Kidney epithelial cell (primary cell): ENCODE data around the gene EML1. TPM values are rescaled to one million over a fixed set of nuclear protein-coding genes. Genes with fewer than 3 reads are reported as not detected.

ENCODE experiments used
- DNase-seq: peaks from one replicate; pipeline ENCODE4 v3.0.0-alpha.2; 2010; ENCODE audit warnings: low read depth
- H3K27me3 ChIP-seq: 2 replicates; pipeline ENCODE4 v1.6.0; 2011; ENCODE audit warnings: low read length; ENCODE audit not compliant: control insufficient read depth, insufficient read depth
- H3K36me3 ChIP-seq: 2 replicates; pipeline ENCODE4 v1.5.1; 2011; ENCODE audit warnings: low read length; ENCODE audit not compliant: control insufficient read depth, insufficient read depth
- H3K4me3 ChIP-seq: 2 replicates; pipeline ENCODE4 v1.5.1; 2011; ENCODE audit warnings: low read depth, mild to moderate bottlenecking, control low read depth, low read length
- total RNA-seq: library from RNA; depleted of rRNA; stranded (reverse); fragments of >200 nt; gene quantifications from 2 replicates; pipeline ENCODE4 v1.2.3, GENCODE V29; 2015
- TF ChIP-seq, protein P1 (sequence below): IDR thresholded peaks from 2 replicates; pipeline ENCODE4 v1.5.1; 2011; ENCODE audit warnings: mild to moderate bottlenecking, moderate library complexity, low read length, control low read depth, inconsistent platforms; ENCODE audit not compliant: insufficient read depth, poor library complexity, severe bottlenecking

The EML1 gene
- total RNA-seq, 1 donor from 2014 or later = 11.6 TPM

DNA sequence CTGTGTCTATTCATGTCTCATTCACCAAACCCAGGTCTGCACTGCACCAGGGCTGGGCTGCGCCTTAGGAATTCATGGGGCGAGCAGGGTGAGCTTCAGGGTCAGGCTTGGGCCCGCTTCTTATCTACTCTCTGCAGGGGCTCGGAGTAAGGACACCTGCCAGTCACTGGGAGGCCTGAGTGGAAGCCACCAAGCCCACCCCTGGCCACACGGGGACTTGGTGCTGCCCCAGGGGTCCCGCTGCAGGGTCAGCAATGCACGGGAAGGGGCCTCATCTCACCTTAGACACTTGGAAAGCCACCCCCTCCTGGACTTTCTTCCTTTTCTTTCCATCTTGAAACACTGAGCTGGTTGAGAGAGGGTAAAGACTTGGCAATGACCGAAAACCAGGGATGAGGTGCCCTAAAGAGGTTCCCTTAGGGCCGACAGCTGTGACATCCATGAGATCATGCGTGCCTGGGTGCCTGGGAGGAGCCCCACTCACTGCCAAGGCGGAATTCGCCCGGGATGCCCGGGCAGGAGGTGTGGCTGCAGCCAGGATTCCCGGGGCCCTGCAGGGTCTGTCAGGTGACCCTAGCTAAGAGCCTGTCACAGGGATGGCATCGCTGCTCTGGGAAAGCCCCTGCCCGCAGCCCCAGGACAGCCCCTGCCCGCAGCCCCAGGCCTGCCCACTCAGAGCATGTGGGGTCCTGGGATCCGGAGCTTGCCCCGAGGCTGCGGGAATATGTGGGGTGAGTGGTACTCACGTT lies 45.5 kb upstream of the EML1 start:
- DNase-seq = no peak
- TF ChIP-seq, protein P1, sequence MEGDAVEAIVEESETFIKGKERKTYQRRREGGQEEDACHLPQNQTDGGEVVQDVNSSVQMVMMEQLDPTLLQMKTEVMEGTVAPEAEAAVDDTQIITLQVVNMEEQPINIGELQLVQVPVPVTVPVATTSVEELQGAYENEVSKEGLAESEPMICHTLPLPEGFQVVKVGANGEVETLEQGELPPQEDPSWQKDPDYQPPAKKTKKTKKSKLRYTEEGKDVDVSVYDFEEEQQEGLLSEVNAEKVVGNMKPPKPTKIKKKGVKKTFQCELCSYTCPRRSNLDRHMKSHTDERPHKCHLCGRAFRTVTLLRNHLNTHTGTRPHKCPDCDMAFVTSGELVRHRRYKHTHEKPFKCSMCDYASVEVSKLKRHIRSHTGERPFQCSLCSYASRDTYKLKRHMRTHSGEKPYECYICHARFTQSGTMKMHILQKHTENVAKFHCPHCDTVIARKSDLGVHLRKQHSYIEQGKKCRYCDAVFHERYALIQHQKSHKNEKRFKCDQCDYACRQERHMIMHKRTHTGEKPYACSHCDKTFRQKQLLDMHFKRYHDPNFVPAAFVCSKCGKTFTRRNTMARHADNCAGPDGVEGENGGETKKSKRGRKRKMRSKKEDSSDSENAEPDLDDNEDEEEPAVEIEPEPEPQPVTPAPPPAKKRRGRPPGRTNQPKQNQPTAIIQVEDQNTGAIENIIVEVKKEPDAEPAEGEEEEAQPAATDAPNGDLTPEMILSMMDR = no peak

DNA sequence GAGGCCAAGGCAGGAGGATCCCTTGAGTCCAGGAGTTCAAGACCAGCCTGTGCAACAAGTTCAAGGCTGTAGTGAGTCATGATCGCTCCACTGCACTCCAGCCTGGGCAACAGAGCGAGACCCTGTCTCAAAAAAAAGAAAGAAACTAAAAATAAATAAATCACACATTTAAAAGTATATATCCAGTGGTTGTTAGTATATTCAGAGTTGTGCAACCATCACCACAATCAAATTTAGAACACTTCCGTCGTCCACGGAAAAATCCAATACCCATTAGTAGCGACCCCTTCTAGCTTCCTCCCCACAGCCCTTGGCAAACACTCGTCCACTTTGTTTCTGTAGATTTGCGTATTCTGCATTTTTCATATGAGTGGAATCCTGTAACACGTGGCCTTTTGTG lies 44.7 kb upstream of the EML1 start:
- H3K4me3 ChIP-seq = no peak overlapping the region
- no peaks in the 10 kb centered on the region for H3K36me3 ChIP-seq
- H3K27me3 ChIP-seq = no peaks in the 10 kb centered on the region
- TF ChIP-seq, protein P1 = no peak
- DNase-seq = no peak

More for the DNA sequence above, 45.5 kb upstream of the EML1 start:
- H3K36me3 ChIP-seq = no peaks in the 10 kb centered on the region
- no peak overlapping the region for H3K4me3 ChIP-seq
- H3K27me3 ChIP-seq = peaks cover 3% of the 10 kb centered on the region

DNA sequence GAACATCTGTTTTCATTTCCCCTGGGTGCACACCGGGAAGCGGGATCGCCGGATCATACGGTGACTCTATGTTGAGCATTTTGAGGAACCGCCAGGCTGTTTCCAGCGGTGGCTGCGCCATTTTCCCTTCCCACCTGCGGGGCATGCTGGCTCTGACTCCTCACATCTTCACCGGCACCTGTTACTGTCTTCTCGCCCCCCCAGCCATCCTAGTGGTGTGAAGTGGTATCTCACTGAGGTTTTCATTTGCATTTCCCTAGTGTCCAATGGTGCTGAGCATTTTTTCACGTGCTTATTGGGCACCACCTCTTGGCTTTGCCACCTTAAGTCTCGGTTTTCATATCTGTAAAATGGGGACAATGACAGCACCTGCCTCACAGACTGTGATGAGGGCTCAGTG lies 44.1 kb upstream of the EML1 start:
- H3K4me3 ChIP-seq = no peak overlapping the region
- no peaks in the 10 kb centered on the region for H3K27me3 ChIP-seq
- H3K36me3 ChIP-seq = no peaks in the 10 kb centered on the region
- no peak for DNase-seq
- TF ChIP-seq, protein P1 = peak; percentile 17

DNA sequence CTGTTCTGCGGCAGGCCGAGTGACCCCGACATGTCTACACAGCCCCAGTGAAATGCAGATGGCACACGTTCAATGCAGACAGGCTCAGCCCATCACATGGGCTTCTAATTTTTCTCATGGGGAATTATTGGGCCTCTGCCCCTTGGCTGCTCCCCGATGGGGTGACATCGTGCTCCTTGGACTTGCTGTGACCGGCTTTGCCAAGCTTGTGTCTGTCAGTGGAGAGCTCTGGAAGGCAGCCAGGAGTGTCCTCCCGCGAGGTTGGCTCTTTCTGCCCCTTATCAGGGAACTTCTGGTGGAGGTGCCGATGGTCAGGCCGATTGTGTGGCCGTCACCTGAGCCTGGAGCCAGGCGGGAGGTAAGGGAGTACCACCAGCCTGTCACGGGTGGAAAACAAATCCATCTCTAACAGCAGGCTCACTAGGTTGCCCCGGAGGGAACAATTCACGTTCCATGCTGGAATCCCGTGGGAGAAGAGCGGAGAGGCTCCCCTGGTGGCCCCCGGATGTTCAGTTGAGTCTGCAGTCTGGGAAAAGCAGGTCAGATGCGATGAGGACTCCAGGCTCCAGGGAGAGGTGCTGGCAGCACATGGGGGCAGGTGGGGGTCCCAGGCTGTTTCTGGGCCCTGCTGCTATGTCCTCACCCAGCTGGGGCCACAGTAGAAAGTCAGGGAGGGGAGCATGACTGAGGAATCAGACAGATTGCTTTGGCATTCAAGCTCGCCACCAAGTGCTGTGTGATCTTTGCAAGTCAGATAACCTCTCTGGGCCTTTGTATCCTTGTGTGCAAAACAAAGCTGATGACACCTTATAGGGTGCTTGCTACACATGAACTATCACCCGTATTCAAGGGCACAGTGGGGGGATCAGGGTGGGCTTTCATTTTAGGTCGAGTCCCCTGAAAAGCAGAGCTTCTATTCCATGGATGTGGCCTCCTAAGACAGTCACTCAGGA lies 43.2 kb upstream of the EML1 start:
- Histone ChIP-seq H3K27me3 (no peaks in the 10 kb centered on the region), H3K4me3 (no peak overlapping the region), H3K36me3 (no peaks in the 10 kb centered on the region)
- TF ChIP-seq, protein P1 = no peak
- DNase-seq = no peak

DNA sequence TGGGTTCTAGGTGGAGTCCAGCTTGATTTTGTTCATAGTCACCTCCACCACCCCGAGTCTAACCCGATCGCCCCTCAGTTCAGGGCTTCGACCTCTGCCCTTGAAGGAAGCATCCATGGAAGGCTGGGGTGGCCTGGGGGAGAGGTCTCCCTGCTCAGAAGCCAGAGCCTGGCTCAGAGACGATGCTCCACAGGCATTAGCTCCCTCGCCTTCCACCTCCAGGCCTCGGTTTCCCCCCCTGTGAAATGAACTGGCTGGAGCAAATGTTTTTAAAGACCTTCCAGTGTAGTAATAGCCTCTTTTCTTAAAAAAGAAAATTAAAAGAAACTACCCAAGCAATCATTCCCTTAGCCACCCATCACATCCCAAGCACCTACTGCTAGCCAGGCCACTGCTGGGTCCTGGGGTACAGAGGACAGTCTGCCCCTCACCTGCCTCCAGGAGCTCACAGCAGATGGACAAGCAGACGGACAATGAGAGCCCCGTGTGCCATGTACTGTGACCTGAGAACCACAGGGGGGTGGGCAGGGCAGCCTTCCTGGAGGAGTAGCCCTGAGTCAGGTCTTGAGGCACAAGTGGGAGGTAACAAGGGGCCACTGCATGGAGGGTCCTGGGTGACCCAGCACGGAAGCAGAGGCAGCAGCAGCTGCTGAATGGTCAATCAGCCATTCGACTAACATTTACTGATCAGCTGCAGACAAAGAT lies 42.3 kb upstream of the EML1 start:
- Histone ChIP-seq H3K4me3 (no peak overlapping the region), H3K36me3 (no peaks in the 10 kb centered on the region), H3K27me3 (no peaks in the 10 kb centered on the region)
- DNase-seq = no peak
- TF ChIP-seq, protein P1 = no peak
